T47D (cell line): ENCODE results near the gene MYRF.

Experiments used
- DNase-seq, 2 experiments: peaks; one replicate each; pipeline versions ENCODE4 v3.0.0 to v3.0.0-alpha.2; 2011 to 2012; ENCODE audit warnings: low read depth in 1 of 2, low spot score in 1 of 2
- JUND ChIP-seq: IDR thresholded peaks from 2 replicates; pipeline ENCODE4 v1.6.1; 2012; ENCODE audit warnings: low read depth
- in situ Hi-C: cut with HindIII; loops from 2 replicates; pipeline ENCODE4 v1.10.0; 2016; ENCODE audit warnings: low sequenced_read_pairs, low pct_unique_long_range_greater_than_20kb

MYRF gene

GRCh38 chr11:61747967-61748285 lies 4.5 kb upstream of the MYRF start:
- no peak for TF ChIP-seq JUND
- DNase-seq: no peak
- in situ Hi-C loops: no loop called here

GRCh38 chr11:61749591-61750217 lies 2.7 kb upstream of the MYRF start:
- in situ Hi-C loops: no loop called here
- DNase-seq: no peak
- TF ChIP-seq JUND: no peak

GRCh38 chr11:61750631-61751273 lies 1.7 kb upstream of the MYRF start:
- in situ Hi-C loops: no loop called here
- no peak for TF ChIP-seq JUND
- no peak for DNase-seq

DNA sequence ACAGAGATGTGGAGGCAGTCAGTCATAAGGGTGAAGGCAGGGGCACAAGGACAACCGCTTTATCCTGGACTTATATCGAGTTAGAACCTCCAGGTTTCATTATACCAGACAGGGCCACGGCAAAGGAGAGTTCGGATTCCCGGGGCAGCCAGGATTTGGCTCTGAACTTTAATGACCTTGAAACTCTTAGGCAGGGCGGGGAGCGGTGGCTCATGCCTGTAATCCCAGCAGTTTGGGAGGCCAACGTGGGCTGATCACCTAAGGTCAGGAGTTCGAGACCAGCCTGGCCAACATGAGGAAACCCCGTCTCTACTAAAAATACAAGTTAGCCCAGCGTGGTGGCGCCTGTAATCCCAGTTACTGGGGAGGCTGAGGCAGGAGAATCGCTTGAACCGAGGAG lies 1.1 kb upstream of the MYRF start:
- in situ Hi-C loops: no loop called here
- no peak for TF ChIP-seq JUND
- DNase-seq: no peak

GRCh38 chr11:61752925-61753521 lies 587 bp downstream of the MYRF start:
- in situ Hi-C loops: no loop called here
- no peak for TF ChIP-seq JUND

GRCh38 chr11:61753672-61754071 lies 1.2 kb downstream of the MYRF start:
- no peak for DNase-seq
- no peak for TF ChIP-seq JUND
- in situ Hi-C loops: no loop called here

More at GRCh38 chr11:61752925-61753521, 587 bp downstream of the MYRF start:
- DNase-seq: no peak

DNA sequence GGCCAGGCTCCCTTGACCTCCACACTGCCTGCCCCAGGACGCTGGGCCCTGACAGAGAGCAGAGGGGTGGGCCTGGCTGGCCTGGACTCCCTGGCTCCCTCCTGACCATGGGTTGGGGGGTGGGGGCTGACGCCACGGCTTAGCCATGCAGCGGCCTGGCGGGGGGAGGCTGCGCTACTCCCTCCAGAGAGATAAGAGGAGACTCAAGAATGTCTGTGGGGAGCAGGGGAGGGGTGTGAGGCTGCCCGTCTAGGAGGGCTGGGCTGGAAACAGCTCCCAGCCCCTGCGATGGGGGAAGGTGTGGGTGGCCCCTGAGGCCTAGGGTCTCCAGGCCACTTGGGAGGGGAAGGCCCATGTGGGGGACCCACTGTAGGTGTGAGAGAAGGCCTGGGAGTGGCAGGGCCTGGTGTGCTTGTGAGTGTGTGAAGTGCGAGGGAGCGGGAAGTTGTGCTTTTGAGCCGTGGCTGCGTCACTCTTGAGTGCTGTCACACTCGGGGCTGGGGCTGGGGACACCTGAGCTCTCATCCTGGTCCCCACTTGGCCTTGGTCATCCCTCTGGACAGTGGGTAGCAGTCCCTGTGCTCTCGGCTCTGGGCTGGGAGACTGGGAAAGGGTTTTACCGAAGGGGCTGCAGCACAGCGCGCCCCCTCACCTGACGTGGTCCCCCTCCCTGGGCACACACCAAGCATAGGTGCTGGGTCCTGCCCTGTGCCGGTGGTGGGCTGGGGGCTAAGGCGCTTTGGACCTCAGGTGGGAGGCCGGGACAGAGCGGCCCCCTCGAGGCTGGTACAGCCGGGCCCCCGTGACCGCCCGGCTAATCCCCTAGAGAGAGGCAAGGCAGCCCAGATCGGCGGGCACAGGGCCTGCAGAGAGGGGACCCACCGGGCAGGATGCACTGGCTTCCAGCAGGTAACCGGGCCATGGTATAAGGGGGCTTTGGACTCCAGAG lies 2.4 kb downstream of the MYRF start:
- no peak for DNase-seq
- in situ Hi-C loops: no loop called here
- TF ChIP-seq JUND: no peak

- in situ Hi-C loops: no loop called here
- TF ChIP-seq JUND: no peak
- no peak for DNase-seq
These were observed 3.7 kb downstream of the MYRF start for GRCh38 chr11:61756147-61756451.

- no peak for TF ChIP-seq JUND
- DNase-seq: no peak
- in situ Hi-C loops: no loop called here
These were observed 4.2 kb downstream of the MYRF start for GRCh38 chr11:61756452-61757212.

- no peak for DNase-seq
- in situ Hi-C loops: no loop called here
- TF ChIP-seq JUND: no peak
These were observed 4.9 kb downstream of the MYRF start for GRCh38 chr11:61757213-61757862.

DNA sequence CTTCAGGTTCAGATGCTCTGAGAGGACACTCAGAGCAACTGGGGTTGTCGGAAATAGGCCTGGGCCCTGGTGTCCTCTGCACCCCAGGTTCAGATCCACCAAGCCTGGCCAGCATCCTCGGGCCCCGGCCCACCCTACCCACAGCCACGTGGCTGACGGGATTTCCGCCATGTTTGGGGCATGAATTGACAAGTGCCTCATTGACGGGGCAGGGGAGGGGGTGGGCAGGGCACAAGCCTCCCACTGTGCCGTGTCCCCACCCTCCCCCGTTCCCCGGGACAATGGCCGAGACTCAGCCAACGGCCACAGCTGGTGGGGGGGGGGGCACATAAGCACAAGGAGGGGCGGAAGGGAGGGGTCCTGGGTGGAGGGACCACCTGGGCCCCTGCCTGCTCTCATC lies 8.5 kb downstream of the MYRF start:
- in situ Hi-C loops: no loop called here
- DNase-seq: no peak
- TF ChIP-seq JUND: no peak
